Smooth muscle cell (in vitro differentiated cells): ENCODE data around the gene ZNF48. TPM values are rescaled to one million over a fixed set of nuclear protein-coding genes. Genes with fewer than 3 reads are reported as not detected.

Experiments used
- DNase-seq: peaks from one replicate; lab custom pipeline; 2025; ENCODE audit not compliant: unreplicated experiment; lab: John Stamatoyannopoulos, UW
- H2AFZ ChIP-seq: fragments of 200-600 bp; sonication (generic); 2 replicates; pipeline ENCODE4 v1.6.0; 2016; ENCODE audit warnings: antibody characterized with exemption, low read depth, mild to moderate bottlenecking
- H3F3A ChIP-seq: fragments of 200-600 bp; sonication (generic); 2 replicates; pipeline ENCODE4 v1.6.0; 2017; ENCODE audit warnings: antibody characterized with exemption, low read depth
- H3K27ac ChIP-seq: fragments of 200-600 bp; sonication (generic); 2 replicates; pipeline ENCODE4 v1.5.1; 2016; ENCODE audit warnings: low read depth, mild to moderate bottlenecking
- H3K27me3 ChIP-seq: fragments of 200-600 bp; sonication (generic); 2 replicates; pipeline ENCODE4 v1.6.1; 2016; ENCODE audit warnings: low read depth, mild to moderate bottlenecking
- H3K36me3 ChIP-seq: fragments of 200-600 bp; sonication (generic); 2 replicates; pipeline ENCODE4 v1.5.1; 2016; ENCODE audit warnings: low read depth
- H3K4me1 ChIP-seq: fragments of 200-600 bp; sonication (generic); 2 replicates; pipeline ENCODE4 v1.5.1; 2016; ENCODE audit warnings: low read depth
- H3K4me2 ChIP-seq: fragments of 200-600 bp; sonication (generic); 2 replicates; pipeline ENCODE4 v1.6.0; 2016; ENCODE audit warnings: mild to moderate bottlenecking
- H3K4me3 ChIP-seq: fragments of 200-600 bp; sonication (generic); 2 replicates; pipeline ENCODE4 v1.5.1; 2016; ENCODE audit warnings: mild to moderate bottlenecking
- H3K79me2 ChIP-seq: fragments of 200-600 bp; sonication (generic); 2 replicates; pipeline ENCODE4 v1.6.0; 2016; ENCODE audit warnings: low read depth, mild to moderate bottlenecking
- H3K9ac ChIP-seq: fragments of 200-600 bp; sonication (generic); 2 replicates; pipeline ENCODE4 v1.6.0; 2016; ENCODE audit warnings: low read depth
- H3K9me3 ChIP-seq: fragments of 200-600 bp; sonication (generic); replicated peaks from 2 replicates; pipeline ENCODE4 v1.5.1; 2016; ENCODE audit warnings: low read depth
- H4K20me1 ChIP-seq: fragments of 200-600 bp; sonication (generic); 2 replicates; pipeline ENCODE4 v1.6.0; 2016; ENCODE audit warnings: low read depth
- WGBS: methylation state at CpG from one replicate; pipeline ENCODE4 v1.1.7; 2016; ENCODE audit warnings: low lambda C conversion rate; 5-methylcytosine and 5-hydroxymethylcytosine counted together
- polyA plus RNA-seq: library from polyadenylated mRNA; unstranded; fragments of >200 nt; fragmentation: Nextera tagmentation; extraction: Ambion mirVana; gene quantifications from 2 replicates; pipeline ENCODE4 v1.2.1, GENCODE V29; 2016
- total RNA-seq: library from RNA; depleted of rRNA; stranded (reverse); fragments of >200 nt; gene quantifications from 2 replicates; pipeline ENCODE4 v1.2.3, GENCODE V29; 2014
- TF ChIP-seq, protein P1 (sequence below): fragments of 200-600 bp; sonication (generic); IDR thresholded peaks from 2 replicates; pipeline ENCODE4 v1.5.1; 2017; ENCODE audit warnings: borderline replicate concordance, mild to moderate bottlenecking, antibody characterized with exemption; ENCODE audit not compliant: insufficient read depth, poor library complexity, severe bottlenecking

ZNF48 gene
- total and polyA plus RNA-seq, 2 experiments from 2014 or later, result 8.0 to 9.3 TPM

DNA sequence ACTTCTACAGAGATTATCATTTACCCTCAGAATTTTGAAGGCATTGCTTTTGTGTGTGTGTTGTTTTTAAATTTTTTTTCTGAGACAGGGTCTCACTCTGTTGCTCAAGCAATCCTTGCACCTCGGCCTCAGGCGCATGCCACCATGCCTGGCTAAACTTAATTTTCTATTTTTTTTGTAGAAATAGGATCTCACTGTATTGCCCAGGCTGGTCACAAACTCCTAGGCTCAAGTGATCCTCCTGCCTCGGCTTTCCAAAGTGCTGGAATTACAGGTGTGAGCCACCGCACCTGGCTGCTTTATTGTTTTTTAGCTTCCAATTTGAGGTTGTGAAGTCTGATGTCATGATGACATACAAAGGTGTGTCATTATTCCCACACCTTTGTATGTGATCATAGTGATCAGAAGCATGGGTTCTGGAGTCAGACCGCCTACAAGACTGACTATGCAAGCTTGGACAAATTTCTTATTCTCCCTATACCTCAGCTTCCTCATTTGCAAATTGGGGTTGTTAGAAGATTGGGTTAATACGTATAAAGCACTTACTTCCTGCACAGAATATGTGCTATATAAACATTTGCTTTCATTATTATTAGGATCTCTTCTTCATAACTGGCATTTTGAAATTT, 44.6 kb downstream of the ZNF48 start:
- no peaks in the 10 kb centered on the region for H3K36me3 ChIP-seq
- no peak overlapping the region for H3K9ac ChIP-seq
- H3K79me2 ChIP-seq, result peaks cover 5% of the 10 kb centered on the region
- TF ChIP-seq, protein P1, sequence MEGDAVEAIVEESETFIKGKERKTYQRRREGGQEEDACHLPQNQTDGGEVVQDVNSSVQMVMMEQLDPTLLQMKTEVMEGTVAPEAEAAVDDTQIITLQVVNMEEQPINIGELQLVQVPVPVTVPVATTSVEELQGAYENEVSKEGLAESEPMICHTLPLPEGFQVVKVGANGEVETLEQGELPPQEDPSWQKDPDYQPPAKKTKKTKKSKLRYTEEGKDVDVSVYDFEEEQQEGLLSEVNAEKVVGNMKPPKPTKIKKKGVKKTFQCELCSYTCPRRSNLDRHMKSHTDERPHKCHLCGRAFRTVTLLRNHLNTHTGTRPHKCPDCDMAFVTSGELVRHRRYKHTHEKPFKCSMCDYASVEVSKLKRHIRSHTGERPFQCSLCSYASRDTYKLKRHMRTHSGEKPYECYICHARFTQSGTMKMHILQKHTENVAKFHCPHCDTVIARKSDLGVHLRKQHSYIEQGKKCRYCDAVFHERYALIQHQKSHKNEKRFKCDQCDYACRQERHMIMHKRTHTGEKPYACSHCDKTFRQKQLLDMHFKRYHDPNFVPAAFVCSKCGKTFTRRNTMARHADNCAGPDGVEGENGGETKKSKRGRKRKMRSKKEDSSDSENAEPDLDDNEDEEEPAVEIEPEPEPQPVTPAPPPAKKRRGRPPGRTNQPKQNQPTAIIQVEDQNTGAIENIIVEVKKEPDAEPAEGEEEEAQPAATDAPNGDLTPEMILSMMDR, result no peak
- no peaks in the 10 kb centered on the region for H3F3A ChIP-seq
- no peaks in the 10 kb centered on the region for H3K9me3 ChIP-seq
- no peaks in the 10 kb centered on the region for H3K27me3 ChIP-seq
- no peak overlapping the region for H3K4me3 ChIP-seq
- no peak for DNase-seq
- peaks cover 4% of the 10 kb centered on the region for H4K20me1 ChIP-seq
- H2AFZ ChIP-seq, result no peak overlapping the region
- WGBS, result 88% methylated on average over 6 of the region's 6 CpGs
- H3K4me1 ChIP-seq, result peaks cover 3% of the 10 kb centered on the region
- no peak overlapping the region for H3K27ac ChIP-seq
- no peak overlapping the region for H3K4me2 ChIP-seq

DNA sequence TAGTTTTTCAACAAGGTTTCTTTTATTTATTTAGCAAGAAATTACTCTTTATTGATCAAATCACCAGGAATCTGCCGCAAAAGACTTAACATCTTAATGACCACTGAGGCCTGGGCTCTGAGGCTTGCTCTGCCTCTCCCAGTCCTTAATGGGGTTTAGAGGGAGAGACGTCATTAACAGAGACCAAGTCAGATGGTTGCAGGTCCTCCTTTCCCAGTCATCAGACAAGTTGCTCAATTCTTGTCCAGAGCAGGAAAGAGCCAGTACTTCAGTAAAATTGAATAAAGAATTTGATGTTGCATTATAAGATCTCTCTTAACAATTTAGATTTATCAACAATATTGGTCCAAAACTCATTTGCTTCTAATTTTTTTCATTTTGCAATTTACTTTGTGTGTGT, 48.4 kb downstream of the ZNF48 start:
- H3K36me3 ChIP-seq, result no peaks in the 10 kb centered on the region
- H3K27me3 ChIP-seq, result no peaks in the 10 kb centered on the region
- peaks cover 4% of the 10 kb centered on the region for H4K20me1 ChIP-seq
- H3K4me1 ChIP-seq, result peaks cover 8% of the 10 kb centered on the region
- no peak for DNase-seq
- TF ChIP-seq, protein P1, result no peak
- H3K4me3 ChIP-seq, result no peak overlapping the region
- H3F3A ChIP-seq, result no peaks in the 10 kb centered on the region
- no peak overlapping the region for H2AFZ ChIP-seq
- H3K9me3 ChIP-seq, result no peaks in the 10 kb centered on the region
- no peak overlapping the region for H3K27ac ChIP-seq
- H3K79me2 ChIP-seq, result peaks cover 8% of the 10 kb centered on the region
- H3K4me2 ChIP-seq, result no peak overlapping the region
- no peak overlapping the region for H3K9ac ChIP-seq
- 86% methylated on average over 2 of the region's 2 CpGs for WGBS

DNA sequence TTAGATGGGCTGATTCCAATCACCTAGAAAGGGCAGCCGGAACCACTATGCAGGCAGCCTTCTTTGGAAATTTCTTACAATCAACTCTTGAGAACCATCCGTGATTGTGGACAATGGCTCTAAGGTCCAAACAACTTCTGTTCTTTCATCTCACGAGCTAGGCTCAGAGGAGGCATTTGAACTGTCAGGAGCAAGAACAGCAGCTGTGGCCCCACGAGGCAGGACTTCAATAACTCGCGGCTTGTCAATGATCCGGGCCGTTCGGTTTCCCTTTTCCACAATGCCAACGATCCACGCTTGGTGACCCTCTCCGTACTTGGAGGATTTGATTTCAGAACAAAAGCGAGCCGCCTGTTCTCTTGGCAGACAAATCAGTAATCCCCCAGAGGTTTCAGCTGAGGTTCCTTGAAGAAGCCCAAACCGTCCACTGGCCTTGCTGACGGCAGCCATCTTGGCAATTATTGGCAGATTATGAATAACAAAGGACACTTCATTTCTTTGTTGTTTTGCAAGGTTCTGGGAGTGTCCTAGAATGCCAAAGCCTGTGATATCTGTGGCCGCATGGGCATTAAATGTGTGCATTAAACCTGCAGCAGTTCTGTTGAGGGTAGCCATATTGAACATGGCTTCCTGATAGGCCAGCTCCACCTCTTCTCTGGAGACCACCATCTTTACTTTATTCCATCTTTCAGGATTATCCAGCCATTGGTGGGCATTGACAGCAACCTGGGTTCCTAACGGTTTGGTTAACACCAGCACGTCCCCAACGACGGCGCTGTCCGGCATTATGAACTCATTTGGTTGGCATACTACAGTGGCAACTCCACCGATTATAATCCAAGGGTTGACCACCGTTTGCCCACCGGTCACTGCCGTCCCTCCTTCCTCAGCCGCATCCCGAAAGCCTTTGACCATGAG, 49.3 kb downstream of the ZNF48 start:
- no peaks in the 10 kb centered on the region for H3F3A ChIP-seq
- peak overlapping the region; percentile 97 for H3K9ac ChIP-seq
- H3K79me2 ChIP-seq, result peaks cover 8% of the 10 kb centered on the region
- TF ChIP-seq, protein P1, result no peak
- H3K4me1 ChIP-seq, result peaks cover 8% of the 10 kb centered on the region
- peaks cover 4% of the 10 kb centered on the region for H4K20me1 ChIP-seq
- no peaks in the 10 kb centered on the region for H3K36me3 ChIP-seq
- no peaks in the 10 kb centered on the region for H3K27me3 ChIP-seq
- H3K9me3 ChIP-seq, result no peaks in the 10 kb centered on the region
- DNase-seq, result no peak
- peak overlapping the region; percentile 90 for H2AFZ ChIP-seq
- peak overlapping the region; percentile 97 for H3K27ac ChIP-seq
- WGBS, result 97% methylated on average over 29 of the region's 29 CpGs
- peak overlapping the region; percentile 87 for H3K4me3 ChIP-seq
- peak overlapping the region; percentile 93 for H3K4me2 ChIP-seq
